ENCODE results near the gene CTTNBP2.

The CTTNBP2 gene

DNA sequence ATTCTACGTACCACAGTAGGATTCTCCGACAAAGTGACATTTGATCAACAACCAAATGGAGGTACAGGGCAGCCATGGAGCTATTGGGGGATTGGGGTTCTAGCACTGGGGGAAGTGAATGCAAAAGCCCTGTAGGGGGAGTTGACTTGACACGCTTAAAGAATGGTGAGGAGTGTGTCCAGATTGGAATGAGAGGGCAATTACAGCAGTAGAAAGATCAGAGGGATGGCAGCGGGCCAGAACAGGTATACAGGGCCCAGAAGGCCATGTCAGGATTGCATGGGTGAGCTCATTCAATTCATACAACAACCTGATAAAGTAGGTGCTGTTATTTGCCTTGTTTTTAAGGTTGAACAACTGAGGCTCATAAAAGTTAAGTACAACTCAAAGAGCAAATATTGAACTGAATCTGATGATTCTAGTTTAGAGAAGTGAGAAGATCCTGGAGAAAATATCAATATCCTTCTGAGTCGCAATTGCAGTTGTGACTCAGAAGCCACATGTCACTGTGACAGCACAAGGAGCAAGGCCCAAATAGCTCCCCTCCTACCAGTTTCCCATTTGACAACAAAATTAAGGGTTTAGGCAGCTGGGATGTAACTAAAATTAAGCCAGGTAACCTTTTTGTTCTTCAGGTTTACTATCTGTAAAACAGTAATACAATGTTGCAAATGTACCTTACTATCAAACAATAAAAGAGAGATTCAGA is 28.0 kb upstream of the CTTNBP2 start:
- DNase-seq (ENCODE audit: low read depth), result no peak
- no peak overlapping the region for H3K4me3 ChIP-seq (ENCODE audit: control insufficient read depth, low read depth, low read length)
- no peak for TF ChIP-seq CTCF (conservative IDR thresholded peaks at IDR 0.05; ENCODE audit: control insufficient read depth, insufficient read depth, low read depth, low read length)

- DNase-seq (ENCODE audit: low read depth), result no peak
- no peak for TF ChIP-seq CTCF (conservative IDR thresholded peaks at IDR 0.05; ENCODE audit: control insufficient read depth, insufficient read depth, low read depth, low read length)
- no peak overlapping the region for H3K4me3 ChIP-seq (ENCODE audit: control insufficient read depth, low read depth, low read length)
Observed at GRCh38 chr7:117896339-117896738, 23.1 kb upstream of the CTTNBP2 start.

GRCh38 chr7:117895276-117895675 is 22.0 kb upstream of the CTTNBP2 start:
- no peak overlapping the region for H3K4me3 ChIP-seq (ENCODE audit: control insufficient read depth, low read depth, low read length)
- TF ChIP-seq CTCF (conservative IDR thresholded peaks at IDR 0.05; ENCODE audit: control insufficient read depth, insufficient read depth, low read depth, low read length), result no peak
- DNase-seq (ENCODE audit: low read depth), result no peak

DNA sequence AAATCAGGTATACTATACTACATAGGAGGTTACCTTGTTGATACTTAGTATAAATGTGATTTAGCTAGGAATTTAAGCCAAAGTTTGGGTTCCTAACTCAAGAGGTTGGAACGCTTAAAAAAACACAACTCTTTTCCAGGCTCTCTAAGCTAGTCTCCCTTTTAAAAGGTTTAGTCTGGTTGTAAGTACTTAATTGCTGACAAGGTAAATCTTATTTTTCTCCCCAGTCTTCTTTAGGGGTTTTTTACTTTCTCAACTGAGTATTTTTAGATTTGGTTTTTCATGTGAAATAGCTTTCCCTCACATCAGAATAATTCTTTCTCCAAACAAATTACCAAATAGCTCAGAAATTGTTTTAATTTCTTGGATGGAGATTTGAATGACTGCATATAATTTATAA is 20.8 kb upstream of the CTTNBP2 start:
- no peak for TF ChIP-seq CTCF (conservative IDR thresholded peaks at IDR 0.05; ENCODE audit: control insufficient read depth, insufficient read depth, low read depth, low read length)
- no peak overlapping the region for H3K4me3 ChIP-seq (ENCODE audit: control insufficient read depth, low read depth, low read length)
- DNase-seq (ENCODE audit: low read depth), result no peak

DNA sequence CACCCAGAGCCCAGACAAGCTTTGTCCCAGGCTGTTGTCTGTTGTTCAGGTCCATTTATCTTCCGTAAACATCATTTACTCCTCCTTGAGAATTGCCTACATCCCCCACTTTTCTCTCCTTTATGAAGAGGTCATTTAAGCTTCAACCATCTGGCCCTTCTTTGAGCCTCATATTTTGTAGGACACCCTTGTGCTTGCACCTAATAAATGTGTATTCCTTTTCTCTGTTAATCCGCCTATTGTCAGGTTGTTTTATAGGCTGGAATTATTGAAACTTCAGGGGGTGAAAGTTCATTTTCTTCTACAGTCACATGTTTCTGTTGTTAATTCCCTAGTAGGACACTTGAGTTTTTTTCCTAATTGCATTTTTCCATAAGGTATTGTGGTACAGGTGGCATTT is 19.6 kb upstream of the CTTNBP2 start:
- TF ChIP-seq CTCF (conservative IDR thresholded peaks at IDR 0.05; ENCODE audit: control insufficient read depth, insufficient read depth, low read depth, low read length), result no peak
- no peak for DNase-seq (ENCODE audit: low read depth)
- no peak overlapping the region for H3K4me3 ChIP-seq (ENCODE audit: control insufficient read depth, low read depth, low read length)

- no peak for TF ChIP-seq CTCF (conservative IDR thresholded peaks at IDR 0.05; ENCODE audit: control insufficient read depth, insufficient read depth, low read depth, low read length)
- H3K4me3 ChIP-seq (ENCODE audit: control insufficient read depth, low read depth, low read length), result no peak overlapping the region
- DNase-seq (ENCODE audit: low read depth), result no peak
Observed at GRCh38 chr7:117889611-117890010, 16.4 kb upstream of the CTTNBP2 start.

GRCh38 chr7:117888627-117889026 is 15.4 kb upstream of the CTTNBP2 start:
- H3K4me3 ChIP-seq (ENCODE audit: control insufficient read depth, low read depth, low read length), result no peak overlapping the region
- no peak for TF ChIP-seq CTCF (conservative IDR thresholded peaks at IDR 0.05; ENCODE audit: control insufficient read depth, insufficient read depth, low read depth, low read length)
- no peak for DNase-seq (ENCODE audit: low read depth)
